Breast epithelium (tissue), 4 donors: ENCODE measurements around the gene CPA1. TPM values are rescaled to one million over a fixed set of nuclear protein-coding genes. Genes with fewer than 3 reads are reported as not detected.

Source experiments
- DNase-seq, 2 donors: peaks; one replicate each; pipeline ENCODE4 v3.0.0-alpha.2; 2019; ENCODE audit warnings: low spot score in 2 of 2
- H3K27ac ChIP-seq, 2 donors: fragments of 200-600 bp; sonication (generic) in 1 of 2; one replicate each; pipeline ENCODE4 v1.5.1; 2016 to 2019; ENCODE audit warnings: mild to moderate bottlenecking in 1 of 2
- H3K27me3 ChIP-seq, 2 donors: fragments of 200-600 bp; sonication (generic) in 1 of 2; one replicate each; pipeline versions ENCODE4 v1.5.1 to v1.6.0; 2017 to 2019; ENCODE audit warnings: control low read depth in 1 of 2, mild to moderate bottlenecking in 1 of 2
- H3K36me3 ChIP-seq: fragments of 200-600 bp; one replicate; pipeline ENCODE4 v1.5.1; 2019
- H3K4me1 ChIP-seq, 2 donors: fragments of 200-600 bp; sonication (generic); one replicate each; pipeline ENCODE4 v1.5.1; 2016 to 2019; ENCODE audit warnings: control low read depth in 1 of 2
- H3K4me3 ChIP-seq, 3 donors: fragments of 200-600 bp; sonication (generic); 1 replicate in 2 of 3; 2 replicates in 1 of 3; pipeline ENCODE4 v1.5.1; 2016 to 2019; ENCODE audit warnings: mild to moderate bottlenecking in 3 of 3, moderate library complexity in 2 of 3
- H3K9me3 ChIP-seq, 2 donors: fragments of 200-600 bp; sonication (generic) in 1 of 2; one replicate each; pipeline ENCODE4 v1.5.1; 2016 to 2019; ENCODE audit warnings: control low read depth in 1 of 2
- CTCF ChIP-seq, 3 donors: fragments of 450-650 bp; IDR thresholded peaks; one replicate each; pipeline ENCODE4 v1.5.1; 2016 to 2017; ENCODE audit warnings: antibody characterized with exemption in 3 of 3, mild to moderate bottlenecking in 3 of 3, moderate library complexity in 3 of 3
- POLR2A ChIP-seq: fragments of 450-650 bp; IDR thresholded peaks from one replicate; pipeline ENCODE4 v1.6.1; 2016; ENCODE audit warnings: antibody characterized with exemption, mild to moderate bottlenecking, moderate library complexity
- POLR2AphosphoS5 ChIP-seq, 3 donors: sonication (generic); formaldehyde crosslinking; IDR thresholded peaks; one replicate each; pipeline ENCODE4 v1.6.1; 2017; ENCODE audit warnings: antibody characterized with exemption in 3 of 3
- intact Hi-C: fragments of 100-400 bp; cut with DNase I; formaldehyde crosslinking; loops from one replicate; pipeline ENCODE4 v1.15.1; 2023; ENCODE audit warnings: low total_unique reads
- total RNA-seq, 3 donors: library from RNA; depleted of rRNA; stranded (reverse); fragments of >200 nt; gene quantifications; one replicate each; pipeline ENCODE4 v1.1.0, GENCODE V29; 2016

Gene CPA1
- under 1 TPM in 2 of 3 donors, not detected in 1; 0.73 to 0.96 TPM for total RNA-seq

GRCh38 chr7:130379921-130380860 is at the start of gene CPA1:
CPA1 (plus strand) TSS chr7:130380494; CDS start chr7:130380521, 27 bp downstream.
- no peaks in the 10 kb centered on the region for H3K36me3 ChIP-seq
- intact Hi-C loops = no loop called here
- no peaks in the 10 kb centered on the region for H3K27me3 ChIP-seq
- no peak for TF ChIP-seq CTCF (IDR thresholded peaks at IDR 0.05)
- TF ChIP-seq POLR2A = no peak
- TF ChIP-seq POLR2AphosphoS5 (IDR thresholded peaks at IDR 0.05) = no peak
- DNase-seq = peak in 1 of 2 donors; percentile 41
- H3K4me1 ChIP-seq = peaks cover 3 to 8% of the 10 kb centered on the region in 2 donors
- H3K4me3 ChIP-seq = no peak within 1 kb of the TSS
- H3K9me3 ChIP-seq = no peaks in the 10 kb centered on the region
- peak within 1 kb of the TSS; percentile 65 to 81 for H3K27ac ChIP-seq

- Histone ChIP-seq H3K36me3 (no peaks in the 10 kb centered on the region), H3K4me3 (no peak overlapping the region), H3K4me1 (no peaks in the 10 kb centered on the region), H3K27me3 (no peaks in the 10 kb centered on the region), H3K27ac (no peak overlapping the region), H3K9me3 (no peaks in the 10 kb centered on the region)
- DNase-seq = no peak
- intact Hi-C loops = no loop called here
- no peak for TF ChIP-seq CTCF (IDR thresholded peaks at IDR 0.05)
- TF ChIP-seq POLR2A = no peak
- TF ChIP-seq POLR2AphosphoS5 (IDR thresholded peaks at IDR 0.05) = no peak
These were observed 47.8 kb upstream of the CPA1 start for GRCh38 chr7:130332259-130333053.

- no peak for DNase-seq
- Histone ChIP-seq H3K27me3 (no peaks in the 10 kb centered on the region), H3K27ac (no peak overlapping the region), H3K4me3 (no peak overlapping the region), H3K9me3 (no peaks in the 10 kb centered on the region), H3K36me3 (no peaks in the 10 kb centered on the region), H3K4me1 (no peaks in the 10 kb centered on the region)
- TF ChIP-seq POLR2AphosphoS5 (IDR thresholded peaks at IDR 0.05) (no peak), CTCF (IDR thresholded peaks at IDR 0.05) (no peak), POLR2A (no peak)
- intact Hi-C loops = no loop called here
These were observed 46.5 kb upstream of the CPA1 start for GRCh38 chr7:130333832-130334231.

GRCh38 chr7:130334274-130334673 is 46.0 kb upstream of the CPA1 start:
- no peak overlapping the region for H3K27ac ChIP-seq
- H3K4me1 ChIP-seq = no peaks in the 10 kb centered on the region
- no peaks in the 10 kb centered on the region for H3K36me3 ChIP-seq
- intact Hi-C loops = no loop called here
- H3K27me3 ChIP-seq = no peaks in the 10 kb centered on the region
- TF ChIP-seq POLR2AphosphoS5 (IDR thresholded peaks at IDR 0.05) (no peak), CTCF (IDR thresholded peaks at IDR 0.05) (no peak), POLR2A (no peak)
- H3K9me3 ChIP-seq = no peaks in the 10 kb centered on the region
- DNase-seq = no peak
- H3K4me3 ChIP-seq = no peak overlapping the region
